OCI-LY7 (cell line): Measurements from ENCODE around the gene FBXL17.

Experiments used
- EZH2phosphoT487 ChIP-seq: fragments of 200-600 bp; sonication (generic); IDR thresholded peaks from 2 replicates; pipeline ENCODE4 v1.6.1; 2018; ENCODE audit warnings: low read depth, borderline replicate concordance, mild to moderate bottlenecking, mixed run types, antibody characterized with exemption, low read length, moderate library complexity, mixed read lengths
- TF ChIP-seq, protein P1 (sequence below): fragments of 200-600 bp; sonication (generic); conservative IDR thresholded peaks from 2 replicates; pipeline ENCODE4 v1.5.1; 2014; ENCODE audit warnings: mild to moderate bottlenecking, antibody characterized with exemption, low read length, moderate library complexity, mixed read lengths

DNA sequence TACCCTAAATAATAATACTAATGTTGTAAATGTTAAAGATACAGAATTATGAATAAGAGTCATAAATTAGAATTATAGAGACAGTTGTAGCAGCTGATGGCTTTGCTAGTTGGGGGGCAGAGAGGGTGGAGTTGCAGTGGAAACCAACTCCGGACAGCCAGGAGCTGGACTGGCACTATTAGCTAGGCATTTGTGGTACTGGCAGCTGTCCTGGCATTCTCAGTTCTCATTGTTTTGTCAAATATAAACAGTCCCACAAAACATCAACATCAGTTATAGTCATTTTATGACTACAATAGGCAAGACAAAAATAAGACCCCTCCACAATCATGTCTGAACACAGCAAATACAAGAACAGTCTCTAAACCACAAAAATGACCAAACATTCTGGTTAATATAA is 2.8 kb upstream of the FBXL17 start:
- no peak for TF ChIP-seq EZH2phosphoT487
- TF ChIP-seq, protein P1, sequence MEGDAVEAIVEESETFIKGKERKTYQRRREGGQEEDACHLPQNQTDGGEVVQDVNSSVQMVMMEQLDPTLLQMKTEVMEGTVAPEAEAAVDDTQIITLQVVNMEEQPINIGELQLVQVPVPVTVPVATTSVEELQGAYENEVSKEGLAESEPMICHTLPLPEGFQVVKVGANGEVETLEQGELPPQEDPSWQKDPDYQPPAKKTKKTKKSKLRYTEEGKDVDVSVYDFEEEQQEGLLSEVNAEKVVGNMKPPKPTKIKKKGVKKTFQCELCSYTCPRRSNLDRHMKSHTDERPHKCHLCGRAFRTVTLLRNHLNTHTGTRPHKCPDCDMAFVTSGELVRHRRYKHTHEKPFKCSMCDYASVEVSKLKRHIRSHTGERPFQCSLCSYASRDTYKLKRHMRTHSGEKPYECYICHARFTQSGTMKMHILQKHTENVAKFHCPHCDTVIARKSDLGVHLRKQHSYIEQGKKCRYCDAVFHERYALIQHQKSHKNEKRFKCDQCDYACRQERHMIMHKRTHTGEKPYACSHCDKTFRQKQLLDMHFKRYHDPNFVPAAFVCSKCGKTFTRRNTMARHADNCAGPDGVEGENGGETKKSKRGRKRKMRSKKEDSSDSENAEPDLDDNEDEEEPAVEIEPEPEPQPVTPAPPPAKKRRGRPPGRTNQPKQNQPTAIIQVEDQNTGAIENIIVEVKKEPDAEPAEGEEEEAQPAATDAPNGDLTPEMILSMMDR: no peak
